Large intestine (tissue), 3 donors: ENCODE data around the gene EID1. TPM values are rescaled to one million over a fixed set of nuclear protein-coding genes. Genes with fewer than 3 reads are reported as not detected.

Experiments
- DNase-seq, 2 donors: peaks; one replicate each; pipeline versions ENCODE4 v3.0.0 to v3.0.0-alpha.2; 2013
- H3K27ac ChIP-seq: one replicate; pipeline ENCODE4 v1.5.1; 2013; ENCODE audit warnings: low read length
- H3K27me3 ChIP-seq: 2 replicates; pipeline ENCODE4 v1.6.1; 2013; ENCODE audit warnings: low read length; ENCODE audit not compliant: control insufficient read depth, insufficient read depth
- H3K36me3 ChIP-seq: 2 replicates; pipeline ENCODE4 v1.6.1; 2013; ENCODE audit warnings: low read length; ENCODE audit not compliant: control insufficient read depth, insufficient read depth
- H3K4me1 ChIP-seq: one replicate; pipeline ENCODE4 v1.6.1; 2013; ENCODE audit warnings: low read length; ENCODE audit not compliant: control insufficient read depth, insufficient read depth
- H3K4me3 ChIP-seq: one replicate; pipeline ENCODE4 v1.5.1; 2013; ENCODE audit warnings: low read length
- H3K9me3 ChIP-seq: one replicate; pipeline ENCODE4 v1.6.1; 2013; ENCODE audit warnings: mild to moderate bottlenecking, low read depth, low read length, moderate library complexity; ENCODE audit not compliant: control insufficient read depth
- WGBS: methylation state at CpG from one replicate; pipeline ENCODE4 v1.1.5; 2013; ENCODE audit warnings: low lambda C conversion rate; ENCODE audit not compliant: insufficient coverage; 5-methylcytosine and 5-hydroxymethylcytosine counted together
- polyA plus RNA-seq: library from polyadenylated mRNA; unstranded; fragments of 120-200 nt; gene quantifications from one replicate; pipeline ENCODE4 v1.2.1, GENCODE V29; 2013

Gene EID1
- polyA plus RNA-seq, 1 donor = 164 TPM

- WGBS = 100% methylated on average over 1 of the region's 6 CpGs
- Histone ChIP-seq H3K4me1 (no peaks in the 10 kb centered on the region), H3K4me3 (no peak overlapping the region), H3K36me3 (no peaks in the 10 kb centered on the region), H3K27me3 (peaks cover 7% of the 10 kb centered on the region), H3K27ac (no peak overlapping the region), H3K9me3 (no peaks in the 10 kb centered on the region)
- no peak for DNase-seq
These were observed 51.1 kb downstream of the EID1 start for GRCh38 chr15:48928877-48929538.

- H3K36me3 ChIP-seq = no peaks in the 10 kb centered on the region
- no peak overlapping the region for H3K27ac ChIP-seq
- no peaks in the 10 kb centered on the region for H3K4me1 ChIP-seq
- no peak overlapping the region for H3K4me3 ChIP-seq
- no CpG with 5 or more reads among the region's 3 CpGs for WGBS
- H3K27me3 ChIP-seq = peaks cover 7% of the 10 kb centered on the region
- DNase-seq = no peak
- no peaks in the 10 kb centered on the region for H3K9me3 ChIP-seq
These were observed 51.7 kb downstream of the EID1 start for GRCh38 chr15:48929661-48930060.

Other genes with a start within 250 kb of the EID1 start
- 49.6 TPM for gene FBN1, start 232.4 kb upstream of the EID1 start, polyA plus RNA-seq
- gene CEP152, start 67.1 kb upstream of the EID1 start, polyA plus RNA-seq = 6.4 TPM
- gene SHC4, start 85.8 kb downstream of the EID1 start, polyA plus RNA-seq = 1.7 TPM
- gene SECISBP2L, start 168.3 kb downstream of the EID1 start, polyA plus RNA-seq = 33.5 TPM